Right renal cortex interstitium (tissue), 3 donors: ENCODE measurements around the gene BTG1. TPM values are rescaled to one million over a fixed set of nuclear protein-coding genes. Genes with fewer than 3 reads are reported as not detected.

Source experiments
- DNase-seq, 3 donors: peaks; one replicate each; pipeline ENCODE4 v3.0.0-alpha.2; 2013; ENCODE audit warnings: low read depth in 3 of 3, low spot score in 2 of 3
- polyA plus RNA-seq, 3 donors: library from polyadenylated mRNA; unstranded; fragments of 120-200 nt; gene quantifications; one replicate each; pipeline ENCODE4 v1.2.1, GENCODE V29; 2013; ENCODE audit not compliant: insufficient read length in 3 of 3

Gene BTG1, protein sequence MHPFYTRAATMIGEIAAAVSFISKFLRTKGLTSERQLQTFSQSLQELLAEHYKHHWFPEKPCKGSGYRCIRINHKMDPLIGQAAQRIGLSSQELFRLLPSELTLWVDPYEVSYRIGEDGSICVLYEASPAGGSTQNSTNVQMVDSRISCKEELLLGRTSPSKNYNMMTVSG
- 100 to 1,000 TPM; 132 to 145 (median 140) TPM for polyA plus RNA-seq

DNA sequence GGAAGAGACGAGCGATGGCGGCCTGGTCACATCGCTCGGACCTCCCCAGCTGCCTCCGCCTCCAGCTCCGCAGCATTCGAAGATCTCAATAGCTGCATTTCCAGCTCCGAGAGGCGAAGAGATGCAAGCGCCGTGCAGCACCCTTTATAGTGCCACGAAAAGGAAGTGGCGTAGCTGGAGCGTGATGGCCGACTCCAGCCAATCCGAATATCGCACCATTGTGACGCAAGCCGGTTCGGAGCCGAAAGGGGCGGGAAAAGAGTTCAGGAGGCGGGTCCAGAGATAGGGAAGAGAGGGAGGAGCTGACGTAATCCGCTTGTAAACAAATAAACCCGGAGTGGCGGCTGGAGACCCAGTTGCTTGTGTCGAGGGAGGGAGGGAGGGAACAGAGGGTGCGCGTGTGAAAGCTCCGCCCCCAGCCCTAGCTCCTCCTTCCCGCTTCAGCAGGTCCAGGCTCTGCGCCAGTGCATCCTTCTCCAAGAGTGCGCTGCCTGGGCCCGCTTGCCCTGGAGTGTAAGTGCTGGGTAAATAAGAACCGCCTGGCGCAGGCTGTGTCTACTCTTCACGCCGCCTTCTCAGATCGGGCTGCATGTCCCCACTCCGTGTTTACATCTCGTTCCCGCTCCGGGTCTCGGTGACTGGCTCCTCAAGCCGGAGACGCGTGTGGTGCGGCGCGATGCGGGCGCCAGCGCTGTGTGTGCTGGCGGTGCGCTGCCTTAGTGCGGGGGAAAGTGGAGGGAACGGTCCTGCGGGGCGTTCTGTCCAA, at the start of gene BTG1:
BTG1 (minus strand) TSS at position 116 of the 766 bp plus-strand sequence. CDS start 311 bp downstream, outside the sequence.
- peak; percentile 99 to 100 (median 100) for DNase-seq

DNA sequence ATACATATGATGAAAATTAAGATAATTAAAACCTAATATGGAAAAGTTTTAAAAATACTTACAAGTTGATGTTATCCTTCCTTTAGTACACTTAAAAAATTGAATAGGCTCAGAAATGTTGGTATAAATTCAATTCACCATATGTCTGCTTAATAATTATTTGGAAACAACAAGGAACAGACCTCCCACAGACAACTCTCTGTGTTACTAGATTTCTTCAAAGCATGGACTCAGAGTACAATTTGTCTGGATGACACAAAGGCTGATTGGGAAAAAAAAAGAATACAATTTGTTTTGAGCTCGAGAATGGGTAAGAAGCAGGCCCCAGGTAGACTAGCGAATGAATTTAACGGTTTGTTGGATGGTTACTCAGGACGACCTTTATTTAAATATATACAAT, 48.9 kb upstream of the BTG1 start:
- no peak for DNase-seq

DNA sequence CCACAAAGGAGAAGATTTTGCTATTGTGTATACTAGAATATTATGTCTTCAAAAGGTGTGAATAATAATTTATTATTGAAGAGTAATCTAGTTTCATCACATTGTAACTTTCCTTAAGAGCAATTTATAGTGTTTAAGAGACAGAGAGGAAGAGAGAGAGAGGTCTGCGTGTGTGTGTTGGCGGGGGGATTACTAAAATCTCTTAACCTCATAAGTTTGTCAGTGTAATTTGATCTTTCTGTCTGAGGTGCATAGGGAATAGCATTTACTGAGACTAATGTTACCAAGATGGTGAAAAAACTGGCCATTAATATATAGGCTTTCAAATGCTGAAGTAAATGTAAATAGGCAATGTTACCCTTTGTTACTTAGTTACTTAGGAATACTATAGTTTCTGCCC, 48.2 kb upstream of the BTG1 start:
- no peak for DNase-seq

DNA sequence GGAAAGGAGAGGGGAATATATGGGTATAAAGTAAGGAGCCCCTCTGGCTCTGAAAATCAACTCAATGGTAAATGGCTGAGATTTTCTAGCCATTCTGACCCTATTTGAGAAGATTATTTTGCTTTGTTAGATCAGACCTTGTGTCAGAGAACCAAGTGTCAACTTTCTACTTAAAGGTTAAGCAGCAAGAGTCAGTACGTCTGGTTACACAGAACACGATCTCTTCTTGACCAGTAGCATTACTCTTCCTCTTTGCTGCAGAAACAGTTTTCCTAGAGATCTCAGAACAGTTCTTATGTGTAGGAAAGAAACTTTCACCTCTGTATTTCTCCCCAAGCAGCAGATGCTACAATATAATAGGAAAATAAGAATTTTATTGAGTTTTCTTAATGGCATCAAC, 47.4 kb upstream of the BTG1 start:
- no peak for DNase-seq

DNA sequence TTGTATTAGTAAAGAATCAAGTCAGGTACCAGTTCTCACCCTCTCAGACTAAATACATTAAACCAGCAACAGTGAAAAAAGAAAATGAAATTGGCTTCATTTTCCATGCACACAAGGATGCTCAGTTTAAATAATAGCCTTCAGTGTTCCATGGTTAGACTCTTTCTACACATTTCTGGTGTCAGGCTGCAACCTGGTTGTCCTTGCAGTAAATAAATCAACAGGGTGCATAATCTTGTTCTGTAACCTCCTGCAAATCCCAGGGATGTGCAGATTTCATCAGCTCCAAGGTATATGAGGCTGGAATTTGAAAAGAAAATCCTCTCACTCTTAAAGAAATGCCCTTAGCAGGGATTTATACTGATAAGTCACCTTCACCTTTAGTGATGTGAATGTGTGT, 46.7 kb upstream of the BTG1 start:
- no peak for DNase-seq

DNA sequence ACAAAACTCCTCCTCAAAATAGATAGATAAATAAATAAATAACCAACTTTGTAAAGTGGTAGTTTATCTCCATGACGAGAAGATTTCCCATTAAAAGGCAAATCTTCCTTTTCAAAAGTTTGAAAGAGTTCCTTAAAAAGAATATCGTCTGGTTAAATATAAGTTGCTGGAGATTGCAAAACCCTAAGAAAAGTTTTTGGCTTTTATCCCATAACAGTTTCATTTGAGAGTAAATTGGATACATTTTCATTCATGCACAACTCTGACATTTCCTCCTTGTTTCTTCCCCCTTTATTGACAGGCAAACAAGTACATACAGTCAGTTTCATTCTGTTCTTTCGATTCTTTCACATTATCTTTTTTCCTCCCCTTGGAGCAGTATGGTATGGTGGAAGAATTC, 45.4 kb upstream of the BTG1 start:
- no peak for DNase-seq

DNA sequence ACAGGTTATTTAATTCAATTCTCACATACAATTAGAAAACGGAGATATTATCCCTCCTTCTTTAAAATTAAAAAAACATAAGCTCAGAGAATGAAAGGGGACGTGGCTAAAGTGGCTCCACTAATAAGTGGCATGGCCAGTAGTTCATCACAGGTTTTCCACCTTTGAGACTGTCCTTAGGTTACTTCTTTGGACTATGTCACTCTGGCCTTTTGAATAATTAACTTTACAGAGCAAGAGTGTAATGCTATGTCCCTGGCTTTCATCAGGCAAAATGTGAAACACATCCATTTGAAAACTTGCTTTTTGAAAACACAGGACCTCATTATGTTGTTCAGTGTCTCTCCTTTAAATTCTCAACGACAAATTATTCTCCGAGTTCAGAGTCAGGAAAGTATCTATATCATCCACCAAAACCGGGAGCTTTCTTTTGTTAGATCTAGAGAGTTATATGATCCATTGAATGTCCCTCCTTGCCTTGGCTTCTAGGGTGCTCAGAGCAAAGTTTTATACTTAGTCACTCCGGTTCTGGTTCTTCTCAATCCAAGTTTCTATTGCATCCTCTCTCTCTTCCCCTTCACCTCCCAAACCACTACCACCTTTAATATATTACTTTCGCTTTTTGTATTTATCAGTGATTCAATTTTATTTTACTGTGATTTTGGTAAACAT, 43.0 kb upstream of the BTG1 start:
- no peak for DNase-seq

DNA sequence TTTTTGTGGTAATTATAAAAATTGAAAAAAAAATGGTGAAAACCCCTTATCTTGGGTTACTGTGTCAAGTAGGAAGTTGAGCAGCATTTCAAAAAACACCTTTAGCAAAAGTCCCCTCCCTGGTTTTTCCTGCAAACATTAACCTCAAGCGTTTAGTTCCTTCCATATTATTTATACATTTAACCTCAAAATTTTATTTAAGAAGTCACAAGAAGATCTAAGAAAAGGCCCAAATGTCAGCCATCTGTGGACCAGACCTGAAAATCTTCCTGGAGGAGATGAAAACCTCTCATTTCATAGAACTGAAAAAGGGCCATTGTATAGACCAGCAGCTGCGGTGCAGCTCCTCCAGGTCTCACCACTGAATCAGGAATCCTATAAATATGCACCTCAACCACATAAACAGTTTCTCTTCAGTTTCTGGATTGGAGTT, 40.4 kb upstream of the BTG1 start:
- DNase-seq = no peak

DNA sequence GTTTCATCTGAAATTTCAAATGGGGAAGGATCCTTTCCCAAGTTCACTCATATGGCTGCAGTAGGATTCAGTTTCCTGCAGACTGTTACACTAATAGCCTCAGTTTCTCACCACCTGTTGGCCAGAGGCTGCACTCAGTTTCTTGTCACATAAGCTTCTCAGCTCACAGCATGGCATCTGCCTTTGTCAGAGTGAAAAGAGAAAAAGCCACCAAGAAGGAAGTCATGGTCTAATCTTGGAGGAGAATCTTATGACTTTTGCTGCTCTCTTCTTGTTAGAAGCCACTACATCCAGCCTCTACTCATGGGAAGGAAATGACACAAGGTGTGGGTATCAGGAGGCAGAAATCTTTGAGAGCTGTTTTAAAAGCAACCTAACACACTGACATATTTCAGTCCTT, 39.4 kb upstream of the BTG1 start:
- DNase-seq = no peak

DNA sequence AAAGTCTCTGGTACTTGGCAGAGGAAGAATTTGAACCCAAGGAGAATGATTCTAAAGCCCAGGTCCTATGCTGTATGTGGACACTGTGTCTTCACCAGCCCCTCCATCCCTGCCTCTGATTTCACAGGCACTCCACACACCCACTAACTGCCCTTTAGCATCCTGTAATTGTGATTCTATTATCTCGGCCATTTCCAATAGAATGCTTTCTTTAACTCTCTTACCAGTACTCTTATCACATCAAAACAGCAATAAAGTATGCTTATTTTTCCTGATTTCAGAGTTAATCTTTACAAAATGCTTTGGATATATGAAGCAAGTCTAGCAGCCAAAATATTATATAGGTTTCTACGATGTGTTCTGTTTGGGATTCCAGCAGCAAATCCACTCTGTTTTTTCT, 37.9 kb upstream of the BTG1 start:
- no peak for DNase-seq

DNA sequence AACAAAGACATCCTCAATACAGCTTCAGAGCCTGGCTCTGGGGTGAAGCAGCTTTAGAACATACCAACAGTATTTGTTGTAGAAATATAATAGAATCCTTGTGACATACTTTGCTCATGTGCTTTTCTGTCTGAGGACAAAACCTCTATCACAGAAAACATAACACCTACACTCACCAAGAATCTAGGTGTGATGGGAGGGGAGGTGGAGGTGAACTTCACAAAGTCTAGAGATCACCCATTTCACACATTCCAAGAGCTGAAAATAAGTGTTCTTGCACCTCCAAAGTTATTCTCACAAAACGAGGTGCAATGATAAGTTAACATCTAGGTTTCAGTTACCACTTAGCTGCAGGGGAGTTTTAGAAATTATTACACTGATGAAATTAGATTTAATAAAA, 32.7 kb upstream of the BTG1 start:
- no peak for DNase-seq

DNA sequence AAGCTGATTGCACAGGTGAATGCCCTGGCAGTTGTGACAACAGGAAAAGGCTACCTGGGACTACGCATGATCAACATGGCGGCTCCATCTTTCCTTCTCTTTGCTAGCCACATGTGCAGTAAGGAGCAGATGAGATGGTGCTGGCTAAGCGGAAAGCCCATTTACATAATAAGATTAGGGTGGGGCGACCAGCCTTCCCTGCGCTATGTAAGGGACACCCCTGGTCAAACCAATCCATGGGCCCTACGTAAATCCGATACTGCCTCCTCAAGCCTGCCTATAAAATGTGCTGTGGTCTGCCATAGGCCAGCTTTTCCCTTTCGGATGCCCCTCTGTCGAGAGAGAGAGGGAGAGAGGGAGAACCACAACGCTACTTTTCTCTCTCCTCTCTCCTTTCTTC, 31.0 kb upstream of the BTG1 start:
- DNase-seq = no peak

DNA sequence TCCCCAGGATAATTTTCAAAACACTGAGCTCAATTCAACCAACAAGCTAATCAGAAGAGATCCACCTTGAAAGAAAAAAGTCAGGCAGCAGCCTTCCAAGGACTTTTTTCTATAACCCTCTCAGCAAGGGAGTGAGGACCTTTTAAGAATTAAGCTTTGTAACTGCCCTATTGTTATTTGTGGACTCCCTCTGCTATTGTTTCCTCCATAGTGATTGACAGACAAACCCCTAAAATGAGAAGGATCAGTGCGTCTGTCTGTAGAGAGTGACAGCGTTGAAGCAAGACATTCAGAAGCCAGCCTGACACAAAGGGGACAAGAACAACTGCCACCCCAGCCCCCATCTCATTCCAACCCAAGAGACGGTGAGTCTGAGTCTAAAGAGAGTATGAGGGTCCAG, 30.3 kb upstream of the BTG1 start:
- DNase-seq = no peak

DNA sequence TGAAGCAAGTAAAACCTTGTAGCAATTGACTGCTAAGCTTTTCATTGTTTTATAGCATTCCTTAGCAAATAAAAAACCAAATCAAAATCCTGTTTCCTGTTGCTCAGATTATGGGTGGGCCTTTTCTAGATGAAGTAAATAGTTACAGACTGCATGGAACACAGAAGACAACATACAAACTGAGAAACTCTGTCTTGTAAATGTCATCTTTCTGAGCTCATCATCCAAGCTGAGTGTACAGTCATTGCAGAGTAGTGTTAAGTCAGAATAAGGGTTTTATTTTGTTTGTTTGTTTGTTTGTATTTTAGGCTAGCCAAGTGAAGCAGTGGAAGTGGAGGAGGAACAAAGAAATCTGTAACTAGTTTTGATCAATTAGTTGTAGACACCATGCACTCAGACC, 24.4 kb upstream of the BTG1 start:
- no peak for DNase-seq

DNA sequence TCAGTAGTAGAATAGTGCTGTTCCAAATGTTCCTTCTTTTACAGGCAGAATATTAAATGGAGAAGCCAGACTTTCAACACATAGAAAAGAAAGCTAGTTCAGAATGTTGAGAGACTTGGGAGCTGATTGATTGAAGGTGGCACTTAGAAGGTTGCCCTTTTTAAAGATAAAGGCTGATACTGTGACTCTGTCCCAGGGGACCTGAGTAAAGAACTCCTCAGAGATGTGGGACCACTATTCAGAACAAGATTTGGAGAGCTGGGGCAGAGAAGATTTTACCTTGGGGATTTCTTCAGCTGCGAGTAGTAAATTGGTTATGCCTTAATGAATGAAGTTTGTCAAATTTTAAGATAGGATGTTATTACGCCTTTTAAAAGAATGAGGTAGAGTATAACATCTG, 21.4 kb upstream of the BTG1 start:
- DNase-seq = no peak

DNA sequence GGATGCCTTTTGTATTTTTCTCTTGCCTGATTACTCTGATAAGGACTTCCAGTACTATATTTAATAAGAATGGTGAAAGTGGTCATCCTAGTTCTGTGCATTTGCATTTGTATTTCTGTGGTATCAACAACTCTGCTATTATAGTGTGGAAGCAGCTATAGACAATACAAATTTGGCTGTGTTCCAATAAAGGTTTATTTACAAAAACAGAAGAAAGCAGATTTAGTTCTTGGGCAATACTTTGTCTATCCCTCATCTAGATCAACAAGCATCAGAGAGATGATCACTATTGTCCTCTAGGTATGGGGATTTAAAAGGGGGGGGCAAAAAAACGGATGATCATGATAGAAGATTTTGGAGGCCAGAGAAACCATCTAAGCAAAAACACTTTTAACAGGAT, 19.1 kb upstream of the BTG1 start:
- no peak for DNase-seq

DNA sequence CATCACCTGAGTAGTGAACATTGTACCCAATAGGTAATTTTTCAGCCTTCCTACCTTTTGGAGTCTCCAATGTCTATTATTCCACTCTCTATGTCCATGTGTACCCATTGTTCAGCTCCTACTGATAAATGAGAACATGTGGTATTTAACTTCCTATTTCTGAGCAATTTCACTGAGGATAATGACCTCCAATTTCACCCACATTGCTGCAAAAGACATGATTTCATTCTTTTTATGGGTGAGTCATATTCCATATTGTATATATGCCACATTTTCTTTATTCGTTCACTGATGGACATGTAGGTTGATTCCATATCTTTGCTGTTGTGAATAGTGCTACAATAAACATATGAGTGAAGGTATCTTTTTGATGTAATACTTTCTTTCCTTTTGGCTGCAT, 16.4 kb upstream of the BTG1 start:
- DNase-seq = no peak

DNA sequence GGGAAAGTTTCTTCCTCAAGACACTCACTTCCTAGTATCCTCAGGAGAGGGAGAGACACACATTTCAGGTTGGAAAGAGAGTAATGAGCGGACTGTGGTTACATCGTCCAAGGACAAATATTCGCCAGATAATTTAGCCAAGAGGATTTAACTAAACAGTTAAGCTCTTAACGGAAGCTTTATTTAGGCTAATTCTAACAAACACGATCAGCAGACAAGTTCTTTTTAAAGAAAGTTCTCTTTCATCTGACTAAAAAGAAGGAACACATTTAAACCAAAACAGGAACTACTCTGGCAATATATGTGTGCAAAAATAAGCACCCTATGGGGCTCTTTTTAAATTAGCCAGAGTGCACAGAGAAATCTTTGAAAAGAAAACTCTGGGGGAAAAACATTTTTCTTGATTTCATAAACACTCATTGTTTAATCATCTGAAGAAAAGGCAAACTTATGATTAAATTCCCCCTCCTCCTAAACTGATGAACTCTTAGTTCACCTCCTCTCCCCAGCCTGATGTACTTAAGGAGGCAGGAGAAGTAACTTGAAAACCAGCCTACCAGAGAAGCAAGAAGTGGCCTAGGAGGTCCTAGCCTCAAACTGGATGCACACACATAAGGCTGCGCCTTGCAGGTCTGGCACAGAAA, 13.3 kb upstream of the BTG1 start:
- no peak for DNase-seq

DNA sequence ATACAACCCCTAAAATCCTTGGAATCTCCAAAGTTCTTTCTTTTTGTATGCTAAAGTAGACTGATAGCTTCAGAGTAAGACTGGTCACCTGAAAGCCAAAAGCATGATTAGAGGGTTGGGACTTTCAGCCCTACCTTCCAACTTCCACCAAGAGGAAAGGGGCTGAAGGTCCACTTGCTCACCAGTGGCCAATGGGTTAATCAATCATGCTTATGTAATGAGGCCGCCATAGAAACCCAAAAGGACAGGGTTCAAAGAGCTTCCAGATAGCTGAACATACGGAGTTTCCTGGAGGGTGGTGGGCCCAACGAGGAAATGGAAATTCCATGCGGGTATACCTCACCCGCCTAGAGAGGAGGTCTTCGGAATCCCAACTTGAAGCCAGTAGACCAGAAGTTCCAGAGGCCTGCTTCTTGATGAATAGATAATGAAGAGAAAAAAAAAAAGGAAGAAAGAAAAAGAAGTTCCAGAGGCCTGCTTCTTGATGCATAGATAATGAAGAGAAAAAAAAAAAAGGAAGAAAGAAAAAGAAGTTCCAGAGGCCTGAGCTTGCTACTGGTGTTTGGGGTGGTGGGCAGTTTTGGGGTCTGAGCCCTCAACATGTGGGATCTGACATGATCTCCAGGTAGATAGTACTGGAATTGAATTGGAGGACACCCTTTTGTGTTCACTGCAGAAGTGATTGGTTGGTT, 11.2 kb upstream of the BTG1 start:
- DNase-seq = no peak

DNA sequence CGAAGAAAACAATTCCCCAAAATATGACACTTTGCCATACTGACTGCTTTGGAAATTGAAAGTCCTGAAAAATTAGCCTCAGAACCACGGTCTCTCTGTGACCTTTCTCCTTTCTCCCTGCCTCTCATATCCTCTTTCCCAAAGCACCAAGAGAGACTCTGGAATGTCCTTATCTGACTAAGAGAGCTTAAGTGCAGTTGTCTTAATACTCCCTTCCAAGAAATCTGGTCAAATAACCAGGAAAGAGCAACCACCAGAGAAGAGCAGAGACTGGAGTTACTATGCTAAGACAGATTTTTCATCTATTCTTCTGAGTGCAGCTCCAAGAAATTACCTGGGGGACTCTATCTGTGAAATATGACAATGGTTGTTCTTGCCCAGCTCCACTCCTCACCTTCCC, 10.5 kb upstream of the BTG1 start:
- DNase-seq = no peak

DNA sequence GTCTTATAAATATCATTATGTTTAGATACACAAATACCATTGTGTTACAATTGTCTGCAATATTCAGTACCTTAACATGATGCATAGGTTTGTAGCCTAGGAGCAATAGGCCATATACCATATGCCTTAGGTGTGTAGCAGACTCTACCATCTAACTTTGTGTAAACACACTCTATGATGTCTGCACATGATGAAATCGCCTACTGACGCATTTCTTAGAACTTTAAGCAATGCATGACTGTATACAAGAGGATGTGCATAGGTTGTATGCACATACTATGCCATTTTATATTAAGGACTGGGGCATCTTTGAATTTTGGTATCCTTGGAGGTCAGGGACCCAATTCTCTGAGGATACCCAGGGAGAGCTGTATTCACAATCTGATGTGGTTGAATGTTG, 10.1 kb upstream of the BTG1 start:
- DNase-seq = no peak
